Smooth muscle cell (in vitro differentiated cells): ENCODE measurements around the gene DARS1. TPM values are rescaled to one million over a fixed set of nuclear protein-coding genes. Genes with fewer than 3 reads are reported as not detected.
"Not testable (repeated sequence)": the region's sequence is repeated elsewhere in the genome, so short reads cannot be mapped to it uniquely, and the experiment has no call there.

Experiments used
- DNase-seq: peaks from one replicate; lab custom pipeline; 2025; ENCODE audit not compliant: unreplicated experiment; lab: John Stamatoyannopoulos, UW
- H2AFZ ChIP-seq: fragments of 200-600 bp; sonication (generic); 2 replicates; pipeline ENCODE4 v1.6.0; 2016; ENCODE audit warnings: antibody characterized with exemption, low read depth, mild to moderate bottlenecking
- H3F3A ChIP-seq: fragments of 200-600 bp; sonication (generic); 2 replicates; pipeline ENCODE4 v1.6.0; 2017; ENCODE audit warnings: antibody characterized with exemption, low read depth
- H3K27ac ChIP-seq: fragments of 200-600 bp; sonication (generic); 2 replicates; pipeline ENCODE4 v1.5.1; 2016; ENCODE audit warnings: low read depth, mild to moderate bottlenecking
- H3K27me3 ChIP-seq: fragments of 200-600 bp; sonication (generic); 2 replicates; pipeline ENCODE4 v1.6.1; 2016; ENCODE audit warnings: low read depth, mild to moderate bottlenecking
- H3K36me3 ChIP-seq: fragments of 200-600 bp; sonication (generic); 2 replicates; pipeline ENCODE4 v1.5.1; 2016; ENCODE audit warnings: low read depth
- H3K4me1 ChIP-seq: fragments of 200-600 bp; sonication (generic); 2 replicates; pipeline ENCODE4 v1.5.1; 2016; ENCODE audit warnings: low read depth
- H3K4me2 ChIP-seq: fragments of 200-600 bp; sonication (generic); 2 replicates; pipeline ENCODE4 v1.6.0; 2016; ENCODE audit warnings: mild to moderate bottlenecking
- H3K4me3 ChIP-seq: fragments of 200-600 bp; sonication (generic); 2 replicates; pipeline ENCODE4 v1.5.1; 2016; ENCODE audit warnings: mild to moderate bottlenecking
- H3K79me2 ChIP-seq: fragments of 200-600 bp; sonication (generic); 2 replicates; pipeline ENCODE4 v1.6.0; 2016; ENCODE audit warnings: low read depth, mild to moderate bottlenecking
- H3K9ac ChIP-seq: fragments of 200-600 bp; sonication (generic); 2 replicates; pipeline ENCODE4 v1.6.0; 2016; ENCODE audit warnings: low read depth
- H3K9me3 ChIP-seq: fragments of 200-600 bp; sonication (generic); replicated peaks from 2 replicates; pipeline ENCODE4 v1.5.1; 2016; ENCODE audit warnings: low read depth
- H4K20me1 ChIP-seq: fragments of 200-600 bp; sonication (generic); 2 replicates; pipeline ENCODE4 v1.6.0; 2016; ENCODE audit warnings: low read depth
- WGBS: methylation state at CpG from one replicate; pipeline ENCODE4 v1.1.7; 2016; ENCODE audit warnings: low lambda C conversion rate; 5-methylcytosine and 5-hydroxymethylcytosine counted together
- polyA plus RNA-seq: library from polyadenylated mRNA; unstranded; fragments of >200 nt; fragmentation: Nextera tagmentation; extraction: Ambion mirVana; gene quantifications from 2 replicates; pipeline ENCODE4 v1.2.1, GENCODE V29; 2016
- total RNA-seq: library from RNA; depleted of rRNA; stranded (reverse); fragments of >200 nt; gene quantifications from 2 replicates; pipeline ENCODE4 v1.2.3, GENCODE V29; 2014
- TF ChIP-seq, protein P1 (sequence below): fragments of 200-600 bp; sonication (generic); IDR thresholded peaks from 2 replicates; pipeline ENCODE4 v1.5.1; 2017; ENCODE audit warnings: borderline replicate concordance, mild to moderate bottlenecking, antibody characterized with exemption; ENCODE audit not compliant: insufficient read depth, poor library complexity, severe bottlenecking

The DARS1 gene
- total and polyA plus RNA-seq, 2 experiments from 2014 or later, result 110 to 121 TPM

DNA sequence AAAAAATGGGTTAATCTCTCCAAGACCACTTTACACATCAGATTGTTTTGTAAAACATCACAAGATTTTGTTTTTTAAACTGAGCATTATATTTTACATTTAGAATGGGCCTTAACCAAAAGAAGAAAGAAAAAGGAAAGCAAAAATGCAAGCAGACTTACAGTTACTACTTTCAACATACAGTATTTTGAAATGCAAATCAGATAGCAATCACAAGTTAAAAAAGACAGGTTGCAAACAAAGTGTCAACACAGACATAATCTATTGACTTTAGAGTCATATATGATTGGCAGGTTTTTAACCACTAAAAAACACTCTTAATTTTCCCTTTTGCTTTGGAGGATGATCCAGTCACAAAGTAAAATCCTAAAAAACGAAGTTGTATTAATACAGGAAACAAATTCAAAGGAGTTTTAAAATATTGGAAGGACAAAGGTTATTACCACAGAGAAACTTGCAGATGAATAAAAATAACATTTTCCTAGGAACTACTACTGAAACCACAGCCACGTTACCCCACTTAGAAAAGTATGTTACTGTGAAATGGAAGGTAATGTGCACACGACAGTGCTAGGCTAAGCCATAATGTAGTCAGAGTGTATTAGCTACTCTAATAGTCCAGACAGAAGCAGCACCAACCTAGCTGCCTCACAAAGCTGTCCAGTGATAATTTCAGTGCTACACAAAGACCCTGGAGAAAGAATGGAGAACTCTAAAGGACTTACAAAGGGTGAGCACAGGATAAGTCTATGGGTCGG, 22.9 kb downstream of the DARS1 start:
- Histone ChIP-seq H3K4me2 (no peak overlapping the region), H3K79me2 (peaks cover 62% of the 10 kb centered on the region), H3K9ac (no peak overlapping the region), H2AFZ (no peak overlapping the region), H3K4me3 (no peak overlapping the region), H3K36me3 (peaks cover under 1% of the 10 kb centered on the region), H4K20me1 (peaks cover 93% of the 10 kb centered on the region), H3F3A (peaks cover 8% of the 10 kb centered on the region), H3K9me3 (no peaks in the 10 kb centered on the region), H3K27me3 (no peaks in the 10 kb centered on the region), H3K27ac (no peak overlapping the region), H3K4me1 (peaks cover 19% of the 10 kb centered on the region)
- 79% methylated on average over 4 of the region's 4 CpGs for WGBS
- TF ChIP-seq, protein P1, sequence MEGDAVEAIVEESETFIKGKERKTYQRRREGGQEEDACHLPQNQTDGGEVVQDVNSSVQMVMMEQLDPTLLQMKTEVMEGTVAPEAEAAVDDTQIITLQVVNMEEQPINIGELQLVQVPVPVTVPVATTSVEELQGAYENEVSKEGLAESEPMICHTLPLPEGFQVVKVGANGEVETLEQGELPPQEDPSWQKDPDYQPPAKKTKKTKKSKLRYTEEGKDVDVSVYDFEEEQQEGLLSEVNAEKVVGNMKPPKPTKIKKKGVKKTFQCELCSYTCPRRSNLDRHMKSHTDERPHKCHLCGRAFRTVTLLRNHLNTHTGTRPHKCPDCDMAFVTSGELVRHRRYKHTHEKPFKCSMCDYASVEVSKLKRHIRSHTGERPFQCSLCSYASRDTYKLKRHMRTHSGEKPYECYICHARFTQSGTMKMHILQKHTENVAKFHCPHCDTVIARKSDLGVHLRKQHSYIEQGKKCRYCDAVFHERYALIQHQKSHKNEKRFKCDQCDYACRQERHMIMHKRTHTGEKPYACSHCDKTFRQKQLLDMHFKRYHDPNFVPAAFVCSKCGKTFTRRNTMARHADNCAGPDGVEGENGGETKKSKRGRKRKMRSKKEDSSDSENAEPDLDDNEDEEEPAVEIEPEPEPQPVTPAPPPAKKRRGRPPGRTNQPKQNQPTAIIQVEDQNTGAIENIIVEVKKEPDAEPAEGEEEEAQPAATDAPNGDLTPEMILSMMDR, result no peak
- DNase-seq, result no peak

DNA sequence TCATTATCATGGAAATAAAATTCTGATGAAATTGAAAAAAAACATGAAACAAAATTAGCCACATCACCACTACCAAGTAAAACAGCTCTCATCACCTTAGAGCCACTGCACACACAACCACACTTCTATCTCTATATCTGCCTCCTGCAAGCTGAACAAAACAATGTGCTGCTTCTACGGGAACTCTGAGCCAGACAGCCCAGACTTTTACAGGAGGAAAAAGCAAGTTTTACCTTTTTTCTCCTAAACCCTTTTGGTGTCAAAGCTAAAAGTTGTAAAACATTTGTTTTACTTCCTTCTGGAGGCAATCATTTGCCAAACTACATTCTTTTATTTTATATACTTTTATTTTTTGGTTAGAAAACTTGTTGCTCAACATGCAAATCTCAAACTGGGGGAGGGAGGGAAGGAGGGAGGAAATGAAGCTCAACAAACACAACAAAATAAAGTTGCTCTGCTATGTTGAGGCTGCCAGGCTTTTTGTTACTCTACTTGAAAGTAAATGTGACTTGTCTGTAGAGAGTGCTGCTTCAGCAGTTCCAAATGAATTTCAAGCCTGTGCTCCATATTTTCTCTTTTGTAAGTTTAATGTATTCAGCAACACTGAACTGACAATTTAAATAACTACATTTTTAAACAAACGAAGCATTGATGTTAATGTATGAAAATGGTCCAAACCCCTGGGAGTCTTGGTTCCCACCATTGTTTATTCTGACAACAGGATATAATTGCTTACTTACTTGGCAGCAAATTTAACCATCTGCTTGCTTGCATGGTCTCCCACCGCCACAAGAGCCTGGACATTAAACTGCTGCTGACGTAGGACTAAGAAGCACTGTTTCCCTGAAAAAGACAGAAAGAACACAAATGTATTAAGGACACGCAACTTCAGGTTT, 24.5 kb downstream of the DARS1 start:
- Histone ChIP-seq H3K9ac (no peak overlapping the region), H3F3A (peaks cover 8% of the 10 kb centered on the region), H3K27me3 (no peaks in the 10 kb centered on the region), H3K4me1 (peaks cover 19% of the 10 kb centered on the region), H3K9me3 (no peaks in the 10 kb centered on the region), H3K27ac (peak overlapping the region; percentile 23), H3K79me2 (peaks cover 64% of the 10 kb centered on the region), H3K4me2 (no peak overlapping the region), H3K36me3 (no peaks in the 10 kb centered on the region), H2AFZ (no peak overlapping the region), H3K4me3 (no peak overlapping the region), H4K20me1 (peaks cover 96% of the 10 kb centered on the region)
- TF ChIP-seq, protein P1, result no peak
- WGBS, result 52% methylated on average over 5 of the region's 5 CpGs
- DNase-seq, result no peak

DNA sequence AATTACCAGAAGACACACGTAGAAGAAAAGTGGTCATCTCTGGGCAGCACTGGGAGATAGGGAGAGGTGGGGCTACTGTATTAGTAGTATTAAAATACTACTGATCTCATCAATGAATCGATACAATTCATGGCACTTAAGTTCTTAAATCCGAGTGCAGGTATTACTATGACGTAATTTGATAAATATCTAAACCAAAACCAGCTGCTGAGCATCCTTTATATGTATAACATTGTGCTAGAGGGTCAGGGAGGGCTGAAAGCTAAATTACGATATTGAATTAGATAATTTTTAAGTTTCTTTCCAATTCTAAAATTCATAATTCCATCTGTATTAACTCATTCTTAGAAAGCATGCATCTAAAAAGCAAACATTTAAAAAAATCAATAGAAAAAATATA, 25.3 kb downstream of the DARS1 start:
- Histone ChIP-seq H3K36me3 (no peaks in the 10 kb centered on the region), H3K9me3 (no peaks in the 10 kb centered on the region), H3F3A (peaks cover 8% of the 10 kb centered on the region), H3K79me2 (peaks cover 64% of the 10 kb centered on the region), H2AFZ (no peak overlapping the region), H3K4me1 (peaks cover 19% of the 10 kb centered on the region), H3K4me2 (no peak overlapping the region), H3K4me3 (no peak overlapping the region), H3K27me3 (no peaks in the 10 kb centered on the region), H3K27ac (no peak overlapping the region), H3K9ac (no peak overlapping the region), H4K20me1 (peaks cover 96% of the 10 kb centered on the region)
- TF ChIP-seq, protein P1, result no peak
- DNase-seq, result no peak
- 98% methylated on average over 5 of the region's 5 CpGs for WGBS

DNA sequence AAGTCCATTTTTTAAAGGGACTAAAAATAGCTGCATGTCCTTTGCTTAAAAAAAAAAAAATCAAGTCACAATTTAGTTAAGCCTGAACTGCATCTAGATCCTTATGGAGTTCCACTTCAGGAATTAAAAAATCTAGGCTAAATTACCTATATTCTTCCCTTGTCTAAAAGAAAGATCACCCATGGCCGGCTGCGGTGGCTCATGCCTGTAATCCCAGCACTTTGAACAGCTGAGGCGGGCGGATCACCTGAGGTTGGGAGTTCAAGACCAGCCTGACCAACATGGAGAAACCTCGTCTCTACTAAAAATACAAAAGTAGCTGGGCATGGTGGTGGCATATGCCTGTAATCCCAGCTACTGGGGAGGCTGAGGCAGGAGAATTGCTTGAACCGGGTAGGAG, 26.5 kb downstream of the DARS1 start:
- H3K9me3 ChIP-seq, H3K4me3 ChIP-seq, H3K27ac ChIP-seq, H3K36me3 ChIP-seq, H2AFZ ChIP-seq, H3K27me3 ChIP-seq, H3F3A ChIP-seq, H3K9ac ChIP-seq, DNase-seq, H3K4me2 ChIP-seq: not testable (repeated sequence)
- peaks cover 19% of the 10 kb centered on the region for H3K4me1 ChIP-seq
- peaks cover 97% of the 10 kb centered on the region for H4K20me1 ChIP-seq
- 99% methylated on average over 6 of the region's 6 CpGs for WGBS
- peaks cover 67% of the 10 kb centered on the region for H3K79me2 ChIP-seq
